Measurements from ENCODE around the gene CACNA2D4. TPM values are rescaled to one million over a fixed set of nuclear protein-coding genes. Genes with fewer than 3 reads are reported as not detected.

CACNA2D4 gene
- total and polyA plus RNA-seq, 5 donors from 2014 or later = 2.9 to 10.4 (median 6.4) TPM

- Histone ChIP-seq H3K9me3 (ENCODE audit: control insufficient read depth in 2 of 2, low read length in 2 of 2) (no peaks in the 10 kb centered on the region), H3K4me3 (ENCODE audit: low read depth, low read length) (no peak overlapping the region), H3K36me3 (ENCODE audit: control insufficient read depth, insufficient read depth, low read length) (peaks cover 20% of the 10 kb centered on the region), H3K27ac (ENCODE audit: insufficient read depth, low read length, poor library complexity, severe bottlenecking) (no peak overlapping the region), H3K4me1 (ENCODE audit: control insufficient read depth, insufficient read depth, low read length, poor library complexity, severe bottlenecking) (peaks cover 4% of the 10 kb centered on the region), H3K27me3 (ENCODE audit: control insufficient read depth, insufficient read depth, low read length) (no peaks in the 10 kb centered on the region)
- H3K36me3 Mint-ChIP-seq = peaks cover 30% of the 10 kb centered on the region
- H3K4me1 Mint-ChIP-seq = peaks cover 5 to 10% (median 7%) of the 10 kb centered on the region in 4 donors
- ATAC-seq (ENCODE audit: low read depth in 2 of 2) = no peak
- H3K27me3 Mint-ChIP-seq = no peaks in the 10 kb centered on the region
- peak overlapping the region in 1 of 3 donors; percentile 14 for H3K27ac Mint-ChIP-seq
- DNase-seq = no peak
- no peak overlapping the region for H3K4me3 Mint-ChIP-seq
- no peaks in the 10 kb centered on the region for H3K9me3 Mint-ChIP-seq
Measured at GRCh38 chr12:1936406-1937320, 18.2 kb upstream of the CACNA2D4 start.

- Histone ChIP-seq H3K27me3 (ENCODE audit: control insufficient read depth, insufficient read depth, low read length) (no peaks in the 10 kb centered on the region), H3K9me3 (ENCODE audit: control insufficient read depth in 2 of 2, low read length in 2 of 2) (no peaks in the 10 kb centered on the region), H3K27ac (ENCODE audit: insufficient read depth, low read length, poor library complexity, severe bottlenecking) (no peak overlapping the region), H3K4me3 (ENCODE audit: low read depth, low read length) (no peak overlapping the region), H3K36me3 (ENCODE audit: control insufficient read depth, insufficient read depth, low read length) (peaks cover 17% of the 10 kb centered on the region), H3K4me1 (ENCODE audit: control insufficient read depth, insufficient read depth, low read length, poor library complexity, severe bottlenecking) (peaks cover 4% of the 10 kb centered on the region)
- H3K27me3 Mint-ChIP-seq = no peaks in the 10 kb centered on the region
- DNase-seq = no peak
- H3K4me1 Mint-ChIP-seq = peaks cover 5 to 10% (median 7%) of the 10 kb centered on the region in 4 donors
- peaks cover 25% of the 10 kb centered on the region for H3K36me3 Mint-ChIP-seq
- no peak overlapping the region for H3K4me3 Mint-ChIP-seq
- ATAC-seq (ENCODE audit: low read depth in 2 of 2) = no peak
- H3K9me3 Mint-ChIP-seq = no peaks in the 10 kb centered on the region
- no peak overlapping the region for H3K27ac Mint-ChIP-seq
Measured at GRCh38 chr12:1935700-1936378, 17.4 kb upstream of the CACNA2D4 start.

- DNase-seq (no peak), ATAC-seq (ENCODE audit: low read depth in 2 of 2) (no peak)
- H3K27ac ChIP-seq (ENCODE audit: insufficient read depth, low read length, poor library complexity, severe bottlenecking) = no peak overlapping the region
- H3K4me3 ChIP-seq (ENCODE audit: low read depth, low read length) = no peak overlapping the region
- Mint-ChIP-seq H3K4me1 (peaks cover 6 to 10% (median 7%) of the 10 kb centered on the region in 4 donors), H3K36me3 (peaks cover 23% of the 10 kb centered on the region), H3K4me3 (no peak overlapping the region), H3K27me3 (no peaks in the 10 kb centered on the region), H3K9me3 (no peaks in the 10 kb centered on the region), H3K27ac (no peak overlapping the region)
- H3K9me3 ChIP-seq (ENCODE audit: control insufficient read depth in 2 of 2, low read length in 2 of 2) = no peaks in the 10 kb centered on the region
- H3K36me3 ChIP-seq (ENCODE audit: control insufficient read depth, insufficient read depth, low read length) = peaks cover 17% of the 10 kb centered on the region
- H3K4me1 ChIP-seq (ENCODE audit: control insufficient read depth, insufficient read depth, low read length, poor library complexity, severe bottlenecking) = peaks cover 4% of the 10 kb centered on the region
- no peaks in the 10 kb centered on the region for H3K27me3 ChIP-seq (ENCODE audit: control insufficient read depth, insufficient read depth, low read length)
Measured at GRCh38 chr12:1935242-1935641, 16.8 kb upstream of the CACNA2D4 start.

- no peaks in the 10 kb centered on the region for H3K27me3 Mint-ChIP-seq
- Histone ChIP-seq H3K27me3 (ENCODE audit: control insufficient read depth, insufficient read depth, low read length) (no peaks in the 10 kb centered on the region), H3K9me3 (ENCODE audit: control insufficient read depth in 2 of 2, low read length in 2 of 2) (no peaks in the 10 kb centered on the region), H3K27ac (ENCODE audit: insufficient read depth, low read length, poor library complexity, severe bottlenecking) (no peak overlapping the region), H3K4me3 (ENCODE audit: low read depth, low read length) (no peak overlapping the region), H3K36me3 (ENCODE audit: control insufficient read depth, insufficient read depth, low read length) (peaks cover 15% of the 10 kb centered on the region), H3K4me1 (ENCODE audit: control insufficient read depth, insufficient read depth, low read length, poor library complexity, severe bottlenecking) (peaks cover 2% of the 10 kb centered on the region)
- H3K4me1 Mint-ChIP-seq = peaks cover 2 to 9% (median 4%) of the 10 kb centered on the region in 4 donors
- H3K27ac Mint-ChIP-seq = no peak overlapping the region
- ATAC-seq (ENCODE audit: low read depth in 2 of 2) = no peak
- no peak for DNase-seq
- peaks cover 19% of the 10 kb centered on the region for H3K36me3 Mint-ChIP-seq
- H3K4me3 Mint-ChIP-seq = no peak overlapping the region
- no peaks in the 10 kb centered on the region for H3K9me3 Mint-ChIP-seq
Measured at GRCh38 chr12:1934831-1935230, 16.4 kb upstream of the CACNA2D4 start.

- Mint-ChIP-seq H3K4me3 (no peak overlapping the region), H3K27me3 (no peaks in the 10 kb centered on the region), H3K27ac (no peak overlapping the region), H3K9me3 (no peaks in the 10 kb centered on the region), H3K4me1 (peaks cover 0 to 10% (median 3%) of the 10 kb centered on the region in 4 donors), H3K36me3 (peaks cover 15% of the 10 kb centered on the region)
- Histone ChIP-seq H3K27me3 (ENCODE audit: control insufficient read depth, insufficient read depth, low read length) (no peaks in the 10 kb centered on the region), H3K4me3 (ENCODE audit: low read depth, low read length) (no peak overlapping the region), H3K9me3 (ENCODE audit: control insufficient read depth in 2 of 2, low read length in 2 of 2) (no peaks in the 10 kb centered on the region), H3K27ac (ENCODE audit: insufficient read depth, low read length, poor library complexity, severe bottlenecking) (no peak overlapping the region), H3K36me3 (ENCODE audit: control insufficient read depth, insufficient read depth, low read length) (peaks cover 15% of the 10 kb centered on the region), H3K4me1 (ENCODE audit: control insufficient read depth, insufficient read depth, low read length, poor library complexity, severe bottlenecking) (no peaks in the 10 kb centered on the region)
- DNase-seq = no peak
- no peak for ATAC-seq (ENCODE audit: low read depth in 2 of 2)
Measured at GRCh38 chr12:1934068-1934467, 15.6 kb upstream of the CACNA2D4 start.

GRCh38 chr12:1933342-1934051, 15.0 kb upstream of the CACNA2D4 start:
- peaks cover 0 to 10% (median 3%) of the 10 kb centered on the region in 4 donors for H3K4me1 Mint-ChIP-seq
- no peaks in the 10 kb centered on the region for H3K9me3 Mint-ChIP-seq
- peak in 1 of 2 donors; percentile 37 for ATAC-seq (ENCODE audit: low read depth in 2 of 2)

GRCh38 chr12:1932264-1932777, 13.9 kb upstream of the CACNA2D4 start:
- ATAC-seq (ENCODE audit: low read depth in 2 of 2) = no peak
- peaks cover 3% of the 10 kb centered on the region for H3K36me3 ChIP-seq (ENCODE audit: control insufficient read depth, insufficient read depth, low read length)
- H3K27me3 ChIP-seq (ENCODE audit: control insufficient read depth, insufficient read depth, low read length) = no peaks in the 10 kb centered on the region
- Mint-ChIP-seq H3K9me3 (no peaks in the 10 kb centered on the region), H3K27me3 (no peaks in the 10 kb centered on the region), H3K36me3 (peaks cover 5% of the 10 kb centered on the region), H3K4me3 (peak overlapping the region in 1 of 4 donors; percentile 15), H3K27ac (no peak overlapping the region), H3K4me1 (peaks cover 0 to 10% (median 3%) of the 10 kb centered on the region in 4 donors)
- H3K4me3 ChIP-seq (ENCODE audit: low read depth, low read length) = no peak overlapping the region
- no peak overlapping the region for H3K27ac ChIP-seq (ENCODE audit: insufficient read depth, low read length, poor library complexity, severe bottlenecking)
- no peaks in the 10 kb centered on the region for H3K4me1 ChIP-seq (ENCODE audit: control insufficient read depth, insufficient read depth, low read length, poor library complexity, severe bottlenecking)
- DNase-seq = no peak
- no peaks in the 10 kb centered on the region for H3K9me3 ChIP-seq (ENCODE audit: control insufficient read depth in 2 of 2, low read length in 2 of 2)

More at GRCh38 chr12:1933342-1934051, 15.0 kb upstream of the CACNA2D4 start:
- no peaks in the 10 kb centered on the region for H3K9me3 ChIP-seq (ENCODE audit: control insufficient read depth in 2 of 2, low read length in 2 of 2)
- H3K36me3 ChIP-seq (ENCODE audit: control insufficient read depth, insufficient read depth, low read length) = peaks cover 13% of the 10 kb centered on the region
- no peak overlapping the region for H3K4me3 ChIP-seq (ENCODE audit: low read depth, low read length)
- no peaks in the 10 kb centered on the region for H3K4me1 ChIP-seq (ENCODE audit: control insufficient read depth, insufficient read depth, low read length, poor library complexity, severe bottlenecking)
- H3K36me3 Mint-ChIP-seq = peaks cover 10% of the 10 kb centered on the region
- no peaks in the 10 kb centered on the region for H3K27me3 ChIP-seq (ENCODE audit: control insufficient read depth, insufficient read depth, low read length)
- H3K27ac Mint-ChIP-seq = no peak overlapping the region
- no peak overlapping the region for H3K27ac ChIP-seq (ENCODE audit: insufficient read depth, low read length, poor library complexity, severe bottlenecking)
- no peak for DNase-seq
- no peak overlapping the region for H3K4me3 Mint-ChIP-seq
- H3K27me3 Mint-ChIP-seq = no peaks in the 10 kb centered on the region
